HEK293 (cell line): ENCODE data around the gene LOXL4.

Source experiments
- HOXD13 ChIP-seq: sonication (generic); formaldehyde crosslinking; IDR thresholded peaks from 2 replicates; pipeline ENCODE4 v1.8.0; 2022; ENCODE audit warnings: missing genetic modification reagents, borderline replicate concordance
- YY1 ChIP-seq: fragments of 450-650 bp; formaldehyde crosslinking; IDR thresholded peaks from 2 replicates; pipeline ENCODE4 v1.5.1; 2018; ENCODE audit warnings: missing biosample characterization, missing genetic modification characterization
- ZBTB1 ChIP-seq: fragments of 450-650 bp; formaldehyde crosslinking; IDR thresholded peaks from 2 replicates; pipeline ENCODE4 v1.5.1; 2016; ENCODE audit warnings: missing biosample characterization, missing genetic modification characterization
- ZNF114 ChIP-seq: fragments of 450-650 bp; formaldehyde crosslinking; IDR thresholded peaks from 2 replicates; pipeline ENCODE4 v1.5.0; 2017; ENCODE audit warnings: missing biosample characterization, missing genetic modification characterization
- ZNF146 ChIP-seq: fragments of 450-650 bp; formaldehyde crosslinking; IDR thresholded peaks from 2 replicates; pipeline ENCODE4 v1.5.1; 2016; ENCODE audit warnings: missing biosample characterization, missing genetic modification characterization
- ZNF48 ChIP-seq: fragments of 450-650 bp; formaldehyde crosslinking; IDR thresholded peaks from 2 replicates; pipeline ENCODE4 v1.5.1; 2016; ENCODE audit warnings: missing biosample characterization, missing genetic modification characterization
- ZNF600 ChIP-seq: fragments of 450-650 bp; formaldehyde crosslinking; IDR thresholded peaks from 2 replicates; pipeline ENCODE4 v1.5.1; 2016; ENCODE audit warnings: missing biosample characterization, missing genetic modification characterization
- ZNF621 ChIP-seq: fragments of 450-650 bp; formaldehyde crosslinking; IDR thresholded peaks from 2 replicates; pipeline ENCODE4 v1.5.1; 2017; ENCODE audit warnings: missing biosample characterization, missing genetic modification characterization
- TF ChIP-seq, protein P1 (sequence below): fragments of 450-650 bp; formaldehyde crosslinking; IDR thresholded peaks from 2 replicates; pipeline ENCODE4 v1.5.1; 2016; ENCODE audit warnings: missing biosample characterization, missing genetic modification characterization
- TF ChIP-seq, protein P2 (sequence below): fragments of 450-650 bp; formaldehyde crosslinking; IDR thresholded peaks from 2 replicates; pipeline ENCODE4 v1.5.1; 2016; ENCODE audit warnings: missing biosample characterization, missing genetic modification characterization, low read depth
- TF ChIP-seq, protein P3 (sequence below): fragments of 450-650 bp; formaldehyde crosslinking; IDR thresholded peaks from 2 replicates; pipeline ENCODE4 v1.5.1; 2016; ENCODE audit warnings: missing biosample characterization, missing genetic modification characterization, borderline replicate concordance

DNA sequence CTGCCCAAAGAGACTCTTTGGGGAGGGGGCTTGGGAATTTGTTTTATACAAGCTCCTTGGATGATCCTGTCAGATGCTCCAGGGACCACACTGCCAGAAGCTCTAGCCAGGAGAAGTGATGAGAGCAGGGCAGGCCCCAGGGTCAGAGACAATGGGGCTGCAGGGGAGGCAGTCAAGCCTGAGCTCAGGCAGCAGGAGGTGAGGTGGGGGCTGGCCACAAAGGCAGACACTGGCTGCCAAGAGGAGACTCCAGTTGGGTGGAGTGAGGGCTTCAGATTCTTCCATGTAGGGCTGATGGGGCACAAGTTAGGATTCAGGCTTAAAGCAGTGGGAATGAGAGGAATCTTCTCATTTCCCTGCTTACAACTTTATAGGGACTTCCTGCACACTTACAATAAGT, 35.6 kb upstream of the LOXL4 start:
- no peak for TF ChIP-seq ZNF600 (tag by site-specific recombination)
- TF ChIP-seq, protein P1, sequence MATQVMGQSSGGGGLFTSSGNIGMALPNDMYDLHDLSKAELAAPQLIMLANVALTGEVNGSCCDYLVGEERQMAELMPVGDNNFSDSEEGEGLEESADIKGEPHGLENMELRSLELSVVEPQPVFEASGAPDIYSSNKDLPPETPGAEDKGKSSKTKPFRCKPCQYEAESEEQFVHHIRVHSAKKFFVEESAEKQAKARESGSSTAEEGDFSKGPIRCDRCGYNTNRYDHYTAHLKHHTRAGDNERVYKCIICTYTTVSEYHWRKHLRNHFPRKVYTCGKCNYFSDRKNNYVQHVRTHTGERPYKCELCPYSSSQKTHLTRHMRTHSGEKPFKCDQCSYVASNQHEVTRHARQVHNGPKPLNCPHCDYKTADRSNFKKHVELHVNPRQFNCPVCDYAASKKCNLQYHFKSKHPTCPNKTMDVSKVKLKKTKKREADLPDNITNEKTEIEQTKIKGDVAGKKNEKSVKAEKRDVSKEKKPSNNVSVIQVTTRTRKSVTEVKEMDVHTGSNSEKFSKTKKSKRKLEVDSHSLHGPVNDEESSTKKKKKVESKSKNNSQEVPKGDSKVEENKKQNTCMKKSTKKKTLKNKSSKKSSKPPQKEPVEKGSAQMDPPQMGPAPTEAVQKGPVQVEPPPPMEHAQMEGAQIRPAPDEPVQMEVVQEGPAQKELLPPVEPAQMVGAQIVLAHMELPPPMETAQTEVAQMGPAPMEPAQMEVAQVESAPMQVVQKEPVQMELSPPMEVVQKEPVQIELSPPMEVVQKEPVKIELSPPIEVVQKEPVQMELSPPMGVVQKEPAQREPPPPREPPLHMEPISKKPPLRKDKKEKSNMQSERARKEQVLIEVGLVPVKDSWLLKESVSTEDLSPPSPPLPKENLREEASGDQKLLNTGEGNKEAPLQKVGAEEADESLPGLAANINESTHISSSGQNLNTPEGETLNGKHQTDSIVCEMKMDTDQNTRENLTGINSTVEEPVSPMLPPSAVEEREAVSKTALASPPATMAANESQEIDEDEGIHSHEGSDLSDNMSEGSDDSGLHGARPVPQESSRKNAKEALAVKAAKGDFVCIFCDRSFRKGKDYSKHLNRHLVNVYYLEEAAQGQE (tag by site-specific recombination): no peak
- TF ChIP-seq, protein P2, sequence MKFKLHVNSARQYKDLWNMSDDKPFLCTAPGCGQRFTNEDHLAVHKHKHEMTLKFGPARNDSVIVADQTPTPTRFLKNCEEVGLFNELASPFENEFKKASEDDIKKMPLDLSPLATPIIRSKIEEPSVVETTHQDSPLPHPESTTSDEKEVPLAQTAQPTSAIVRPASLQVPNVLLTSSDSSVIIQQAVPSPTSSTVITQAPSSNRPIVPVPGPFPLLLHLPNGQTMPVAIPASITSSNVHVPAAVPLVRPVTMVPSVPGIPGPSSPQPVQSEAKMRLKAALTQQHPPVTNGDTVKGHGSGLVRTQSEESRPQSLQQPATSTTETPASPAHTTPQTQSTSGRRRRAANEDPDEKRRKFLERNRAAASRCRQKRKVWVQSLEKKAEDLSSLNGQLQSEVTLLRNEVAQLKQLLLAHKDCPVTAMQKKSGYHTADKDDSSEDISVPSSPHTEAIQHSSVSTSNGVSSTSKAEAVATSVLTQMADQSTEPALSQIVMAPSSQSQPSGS (tag by site-specific recombination): no peak
- no peak for TF ChIP-seq ZNF114 (tag by site-specific recombination)
- TF ChIP-seq ZNF146 (tag by site-specific recombination): no peak
- no peak for TF ChIP-seq HOXD13 (CRISPR knock-in tag)
- TF ChIP-seq ZBTB1: no peak
- no peak for TF ChIP-seq ZNF621 (tag by site-specific recombination)
- TF ChIP-seq YY1: no peak
- no peak for TF ChIP-seq ZNF48 (tag by site-specific recombination)
- TF ChIP-seq, protein P3, sequence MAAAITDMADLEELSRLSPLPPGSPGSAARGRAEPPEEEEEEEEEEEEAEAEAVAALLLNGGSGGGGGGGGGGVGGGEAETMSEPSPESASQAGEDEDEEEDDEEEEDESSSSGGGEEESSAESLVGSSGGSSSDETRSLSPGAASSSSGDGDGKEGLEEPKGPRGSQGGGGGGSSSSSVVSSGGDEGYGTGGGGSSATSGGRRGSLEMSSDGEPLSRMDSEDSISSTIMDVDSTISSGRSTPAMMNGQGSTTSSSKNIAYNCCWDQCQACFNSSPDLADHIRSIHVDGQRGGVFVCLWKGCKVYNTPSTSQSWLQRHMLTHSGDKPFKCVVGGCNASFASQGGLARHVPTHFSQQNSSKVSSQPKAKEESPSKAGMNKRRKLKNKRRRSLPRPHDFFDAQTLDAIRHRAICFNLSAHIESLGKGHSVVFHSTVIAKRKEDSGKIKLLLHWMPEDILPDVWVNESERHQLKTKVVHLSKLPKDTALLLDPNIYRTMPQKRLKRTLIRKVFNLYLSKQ (tag by site-specific recombination): no peak
